ENCODE results near the gene MRPS23. TPM values are rescaled to one million over a fixed set of nuclear protein-coding genes. Genes with fewer than 3 reads are reported as not detected.
A peak's percentile ranks its signal among the peaks of the same experiment; 100 is the strongest.

The MRPS23 gene
- total RNA-seq, 1 donor from 2014 or later: 86.3 TPM

- ATAC-seq (no peak), DNase-seq (no peak)
- intact Hi-C loops (cut with micrococcal nuclease): no loop called here
Measured at GRCh38 chr17:57818066-57818465, 31.8 kb downstream of the MRPS23 start.

GRCh38 chr17:57817299-57817698, 32.5 kb downstream of the MRPS23 start:
- DNase-seq (no peak), ATAC-seq (no peak)
- intact Hi-C loops (cut with micrococcal nuclease): no loop called here

- intact Hi-C loops (cut with micrococcal nuclease): no loop called here
- no peak for ATAC-seq
Measured at GRCh38 chr17:57814421-57814820, 35.4 kb downstream of the MRPS23 start.

GRCh38 chr17:57811638-57812280, 38.1 kb downstream of the MRPS23 start:
- intact Hi-C loops (cut with micrococcal nuclease): no loop called here
- no peak for DNase-seq
- no peak for ATAC-seq

More at GRCh38 chr17:57814421-57814820, 35.4 kb downstream of the MRPS23 start:
- no peak for DNase-seq

GRCh38 chr17:57810721-57811637, 38.9 kb downstream of the MRPS23 start:
- intact Hi-C loops (cut with micrococcal nuclease): no loop called here
- ATAC-seq (peak; percentile 85), DNase-seq (peak; percentile 69)

GRCh38 chr17:57809879-57810278, 40.0 kb downstream of the MRPS23 start:
- intact Hi-C loops (cut with micrococcal nuclease): no loop called here
- ATAC-seq: no peak
- no peak for DNase-seq

- DNase-seq (no peak), ATAC-seq (no peak)
- intact Hi-C loops (cut with micrococcal nuclease): no loop called here
Measured at GRCh38 chr17:57808882-57809281, 41.0 kb downstream of the MRPS23 start.

- intact Hi-C loops (cut with micrococcal nuclease): no loop called here
- no peak for DNase-seq
- ATAC-seq: no peak
Measured at GRCh38 chr17:57806167-57806830, 43.5 kb downstream of the MRPS23 start.

- DNase-seq: no peak
Measured at GRCh38 chr17:57803021-57803420, 46.8 kb downstream of the MRPS23 start.

GRCh38 chr17:57801044-57801711, 48.7 kb downstream of the MRPS23 start:
- ATAC-seq (no peak), DNase-seq (no peak)
- intact Hi-C loops (cut with micrococcal nuclease): no loop called here

More at GRCh38 chr17:57803021-57803420, 46.8 kb downstream of the MRPS23 start:
- intact Hi-C loops (cut with micrococcal nuclease): no loop called here
- no peak for ATAC-seq

GRCh38 chr17:57794841-57795240, 55.0 kb downstream of the MRPS23 start:
- no peak for ATAC-seq
- DNase-seq: no peak
- intact Hi-C loops (cut with micrococcal nuclease): no loop called here

GRCh38 chr17:57788725-57789124, 61.1 kb downstream of the MRPS23 start:
- intact Hi-C loops (cut with micrococcal nuclease): no loop called here

GRCh38 chr17:57785022-57785421, 64.8 kb downstream of the MRPS23 start:
- intact Hi-C loops (cut with micrococcal nuclease): no loop called here
- peak; percentile 80 for DNase-seq
- ATAC-seq: peak; percentile 87

More at GRCh38 chr17:57788725-57789124, 61.1 kb downstream of the MRPS23 start:
- ATAC-seq (no peak), DNase-seq (no peak)

Other genes with a start within 250 kb of the MRPS23 start
- not detected for gene CCDC182, start 104.7 kb downstream of the MRPS23 start, total RNA-seq
- 55.0 TPM for gene CUEDC1, start 105.4 kb upstream of the MRPS23 start, total RNA-seq
- 77.6 TPM for gene VEZF1, start 138.2 kb upstream of the MRPS23 start, total RNA-seq
- gene SRSF1, start 157.2 kb upstream of the MRPS23 start, total RNA-seq: 98.1 TPM
- 80.5 TPM for gene DYNLL2, start 233.4 kb upstream of the MRPS23 start, total RNA-seq

All from left ventricle myocardium superior (tissue), 1 donor.